ENCODE results near the gene MYLK3. TPM values are rescaled to one million over a fixed set of nuclear protein-coding genes. Genes with fewer than 3 reads are reported as not detected.
"Not testable (repeated sequence)": the region's sequence is repeated elsewhere in the genome, so short reads cannot be mapped to it uniquely, and the experiment has no call there.

The MYLK3 gene
- total RNA-seq, 1 donor from 2014 or later = 0.43 TPM

GRCh38 chr16:46688101-46688653 lies 60.0 kb downstream of the MYLK3 start:
- peak; percentile 5 for ATAC-seq
- TF ChIP-seq CTCF (IDR thresholded peaks at IDR 0.05) = no peak
- Histone ChIP-seq H3K9me3 (no peaks in the 10 kb centered on the region), H3K4me3 (peak overlapping the region; percentile 89), H3K4me1 (peaks cover 32% of the 10 kb centered on the region), H3K36me3 (no peaks in the 10 kb centered on the region), H3K27ac (peak overlapping the region; percentile 91), H3K27me3 (no peaks in the 10 kb centered on the region)
- DNase-seq = no peak
- intact Hi-C loops (cut with DNase I) = no loop called here

GRCh38 chr16:46687486-46687885 lies 60.7 kb downstream of the MYLK3 start:
- no peaks in the 10 kb centered on the region for H3K27me3 ChIP-seq
- no peak overlapping the region for H3K27ac ChIP-seq
- H3K4me3 ChIP-seq = peak overlapping the region; percentile 89
- DNase-seq (no peak), ATAC-seq (no peak)
- peaks cover 32% of the 10 kb centered on the region for H3K4me1 ChIP-seq
- H3K9me3 ChIP-seq = no peaks in the 10 kb centered on the region
- intact Hi-C loops (cut with DNase I) = no loop called here
- TF ChIP-seq CTCF (IDR thresholded peaks at IDR 0.05) = no peak
- no peaks in the 10 kb centered on the region for H3K36me3 ChIP-seq

- DNase-seq (no peak), ATAC-seq (no peak)
- peaks cover 3% of the 10 kb centered on the region for H3K36me3 ChIP-seq
- no peaks in the 10 kb centered on the region for H3K9me3 ChIP-seq
- no peak overlapping the region for H3K27ac ChIP-seq
- H3K27me3 ChIP-seq = no peaks in the 10 kb centered on the region
- intact Hi-C loops (cut with DNase I) = no loop called here
- peaks cover 32% of the 10 kb centered on the region for H3K4me1 ChIP-seq
- H3K4me3 ChIP-seq = no peak overlapping the region
- no peak for TF ChIP-seq CTCF (IDR thresholded peaks at IDR 0.05)
These were observed 61.2 kb downstream of the MYLK3 start for GRCh38 chr16:46686815-46687473.

GRCh38 chr16:46681867-46682266 lies 66.3 kb downstream of the MYLK3 start:
- intact Hi-C loops (cut with DNase I) = not testable (repeated sequence)

GRCh38 chr16:46677943-46678342 lies 70.2 kb downstream of the MYLK3 start:
- H3K27me3 ChIP-seq; ATAC-seq; H3K9me3 ChIP-seq; H3K4me3 ChIP-seq; DNase-seq; H3K27ac ChIP-seq; H3K4me1 ChIP-seq; intact Hi-C loops (cut with DNase I): not testable (repeated sequence)
- peaks cover 90% of the 10 kb centered on the region for H3K36me3 ChIP-seq

More at GRCh38 chr16:46681867-46682266, 66.3 kb downstream of the MYLK3 start:
- not testable (repeated sequence) for H3K9me3 ChIP-seq, H3K27ac ChIP-seq, ATAC-seq, DNase-seq, H3K4me3 ChIP-seq, H3K4me1 ChIP-seq, H3K27me3 ChIP-seq
- H3K36me3 ChIP-seq = peaks cover 51% of the 10 kb centered on the region

GRCh38 chr16:46673320-46674013 lies 74.7 kb downstream of the MYLK3 start:
- Histone ChIP-seq H3K27ac (no peak overlapping the region), H3K9me3 (no peaks in the 10 kb centered on the region), H3K4me1 (no peaks in the 10 kb centered on the region), H3K27me3 (no peaks in the 10 kb centered on the region), H3K4me3 (no peak overlapping the region), H3K36me3 (peaks cover 98% of the 10 kb centered on the region)
- DNase-seq (no peak), ATAC-seq (peak; percentile 96)
- intact Hi-C loops (cut with DNase I) = no loop called here
- peak; percentile 83 for TF ChIP-seq CTCF (IDR thresholded peaks at IDR 0.05)
